ENCODE results near the gene CNOT3. TPM values are rescaled to one million over a fixed set of nuclear protein-coding genes. Genes with fewer than 3 reads are reported as not detected.
A peak's percentile ranks its signal among the peaks of the same experiment; 100 is the strongest.

CNOT3 gene
- total and polyA plus RNA-seq, 2 of the 13 experiments (the other 11 are each of a cell fraction or from before 2014, with no cell fraction given) = 4.3 to 5.8 TPM

DNA sequence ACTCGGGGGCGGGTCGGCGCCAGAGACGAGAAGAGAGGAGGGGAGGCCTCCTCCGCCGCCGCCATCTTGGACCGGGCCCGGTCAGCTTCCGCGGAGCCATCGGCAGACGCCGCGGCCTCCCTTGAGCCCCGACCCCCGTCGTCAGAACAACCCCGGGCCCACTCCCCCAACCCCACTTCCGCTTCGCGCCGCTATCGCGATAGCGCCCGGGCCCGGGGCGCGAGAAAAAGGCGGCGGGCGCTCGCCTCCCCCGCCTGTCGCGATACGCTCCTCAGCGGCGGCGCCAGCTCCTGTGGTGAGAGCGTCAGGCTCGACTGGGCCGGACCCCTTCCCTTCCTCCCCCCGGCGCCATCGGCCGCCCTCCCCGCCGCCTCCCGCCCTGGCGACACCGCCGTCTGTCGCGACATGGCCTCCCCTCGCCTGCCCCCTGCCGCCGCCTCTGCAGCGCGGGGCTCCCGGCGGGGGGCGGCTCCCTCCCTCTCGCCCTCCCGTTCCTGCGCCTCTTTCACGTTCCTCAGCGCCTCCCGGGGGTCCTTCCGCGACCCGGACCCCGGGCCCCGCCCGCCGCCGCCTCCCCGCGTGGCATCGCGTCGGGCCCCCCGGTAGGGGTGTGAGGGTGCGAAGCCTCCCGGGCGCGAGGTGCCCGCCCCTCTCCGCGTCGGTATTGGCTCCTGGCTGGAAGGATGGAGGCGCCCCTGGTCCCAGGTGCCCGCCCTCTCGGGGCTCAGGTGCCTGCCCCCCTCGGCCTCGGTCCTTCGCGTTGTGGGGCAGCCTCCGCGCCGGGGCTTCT lies at the start of gene CNOT3 (continued):
- no peak for TF ChIP-seq ZNF331 (CRISPR knock-in tag; IDR thresholded peaks at IDR 0.05)
- TF ChIP-seq KAT8 (CRISPR knock-in tag; IDR thresholded peaks at IDR 0.05) = 0 out of 2 replicates have a peak, but pooled peaks have one; percentile 33
- TF ChIP-seq, protein P1, sequence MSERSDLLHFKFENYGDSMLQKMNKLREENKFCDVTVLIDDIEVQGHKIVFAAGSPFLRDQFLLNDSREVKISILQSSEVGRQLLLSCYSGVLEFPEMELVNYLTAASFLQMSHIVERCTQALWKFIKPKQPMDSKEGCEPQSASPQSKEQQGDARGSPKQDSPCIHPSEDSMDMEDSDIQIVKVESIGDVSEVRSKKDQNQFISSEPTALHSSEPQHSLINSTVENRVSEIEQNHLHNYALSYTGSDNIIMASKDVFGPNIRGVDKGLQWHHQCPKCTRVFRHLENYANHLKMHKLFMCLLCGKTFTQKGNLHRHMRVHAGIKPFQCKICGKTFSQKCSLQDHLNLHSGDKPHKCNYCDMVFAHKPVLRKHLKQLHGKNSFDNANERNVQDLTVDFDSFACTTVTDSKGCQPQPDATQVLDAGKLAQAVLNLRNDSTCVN (CRISPR knock-in tag; IDR thresholded peaks at IDR 0.05; ENCODE audit: borderline replicate concordance) = no peak
- no peak for TF ChIP-seq IRF2 (CRISPR knock-in tag; IDR thresholded peaks at IDR 0.05)
- TF ChIP-seq ELF1 (CRISPR knock-in tag; IDR thresholded peaks at IDR 0.05) = no peak
- TF ChIP-seq, protein P2, sequence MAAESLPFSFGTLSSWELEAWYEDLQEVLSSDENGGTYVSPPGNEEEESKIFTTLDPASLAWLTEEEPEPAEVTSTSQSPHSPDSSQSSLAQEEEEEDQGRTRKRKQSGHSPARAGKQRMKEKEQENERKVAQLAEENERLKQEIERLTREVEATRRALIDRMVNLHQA (CRISPR knock-in tag; IDR thresholded peaks at IDR 0.05) = no peak
- TF ChIP-seq SIN3A (IDR thresholded peaks at IDR 0.05; ENCODE audit: borderline replicate concordance, low read depth, low read length) = peak; percentile 58; the same call in 1 of the 2 replicates
- TF ChIP-seq SKI (IDR thresholded peaks at IDR 0.05; ENCODE audit: partially characterized antibody) = no peak
- TF ChIP-seq AGO2 (optimal IDR thresholded peaks at IDR 0.05; ENCODE audit: low read depth, low read length) = peak; percentile 60
- no peak for TF ChIP-seq IKZF4 (CRISPR knock-in tag; IDR thresholded peaks at IDR 0.05; ENCODE audit: borderline replicate concordance, low read depth, not compliant biosample characterization)
- peak; percentile 76 for TF ChIP-seq KDM5B (CRISPR knock-in tag; IDR thresholded peaks at IDR 0.05; ENCODE audit: borderline replicate concordance)
- no peak for TF ChIP-seq NFATC3 (CRISPR knock-in tag; IDR thresholded peaks at IDR 0.05)
- 0 out of 2 replicates have a peak, but pooled peaks have one; percentile 20 for TF ChIP-seq ZNF263 (CRISPR knock-in tag; IDR thresholded peaks at IDR 0.05)
- TF ChIP-seq MYC (CRISPR knock-in tag; IDR thresholded peaks at IDR 0.05; ENCODE audit: borderline replicate concordance) = peak; percentile 7; the same call in 1 of the 2 replicates
- TF ChIP-seq ZFX (CRISPR knock-in tag; IDR thresholded peaks at IDR 0.05; ENCODE audit: low read depth) = peak; percentile 79
- peak; percentile 82 for TF ChIP-seq POLR2G (IDR thresholded peaks at IDR 0.05; ENCODE audit: low read depth, low read length)
- TF ChIP-seq, protein P3, sequence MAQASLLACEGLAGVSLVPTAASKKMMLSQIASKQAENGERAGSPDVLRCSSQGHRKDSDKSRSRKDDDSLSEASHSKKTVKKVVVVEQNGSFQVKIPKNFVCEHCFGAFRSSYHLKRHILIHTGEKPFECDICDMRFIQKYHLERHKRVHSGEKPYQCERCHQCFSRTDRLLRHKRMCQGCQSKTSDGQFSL (CRISPR knock-in tag; IDR thresholded peaks at IDR 0.05) = 0 out of 2 replicates have a peak, but pooled peaks have one; percentile 25
- TF ChIP-seq, protein P4, sequence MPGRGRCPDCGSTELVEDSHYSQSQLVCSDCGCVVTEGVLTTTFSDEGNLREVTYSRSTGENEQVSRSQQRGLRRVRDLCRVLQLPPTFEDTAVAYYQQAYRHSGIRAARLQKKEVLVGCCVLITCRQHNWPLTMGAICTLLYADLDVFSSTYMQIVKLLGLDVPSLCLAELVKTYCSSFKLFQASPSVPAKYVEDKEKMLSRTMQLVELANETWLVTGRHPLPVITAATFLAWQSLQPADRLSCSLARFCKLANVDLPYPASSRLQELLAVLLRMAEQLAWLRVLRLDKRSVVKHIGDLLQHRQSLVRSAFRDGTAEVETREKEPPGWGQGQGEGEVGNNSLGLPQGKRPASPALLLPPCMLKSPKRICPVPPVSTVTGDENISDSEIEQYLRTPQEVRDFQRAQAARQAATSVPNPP (CRISPR knock-in tag; IDR thresholded peaks at IDR 0.05) = peak; percentile 69; the same call in 1 of the 2 replicates
- peak; percentile 85 for TF ChIP-seq ZFY (CRISPR knock-in tag; IDR thresholded peaks at IDR 0.05)
- TF ChIP-seq, protein P5, sequence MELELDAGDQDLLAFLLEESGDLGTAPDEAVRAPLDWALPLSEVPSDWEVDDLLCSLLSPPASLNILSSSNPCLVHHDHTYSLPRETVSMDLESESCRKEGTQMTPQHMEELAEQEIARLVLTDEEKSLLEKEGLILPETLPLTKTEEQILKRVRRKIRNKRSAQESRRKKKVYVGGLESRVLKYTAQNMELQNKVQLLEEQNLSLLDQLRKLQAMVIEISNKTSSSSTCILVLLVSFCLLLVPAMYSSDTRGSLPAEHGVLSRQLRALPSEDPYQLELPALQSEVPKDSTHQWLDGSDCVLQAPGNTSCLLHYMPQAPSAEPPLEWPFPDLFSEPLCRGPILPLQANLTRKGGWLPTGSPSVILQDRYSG (CRISPR knock-in tag; IDR thresholded peaks at IDR 0.05) = no peak
- TF ChIP-seq ZNF605 (CRISPR knock-in tag; IDR thresholded peaks at IDR 0.05) = 0 out of 2 replicates have a peak, but pooled peaks have one; percentile 30
- TF ChIP-seq, protein P6, sequence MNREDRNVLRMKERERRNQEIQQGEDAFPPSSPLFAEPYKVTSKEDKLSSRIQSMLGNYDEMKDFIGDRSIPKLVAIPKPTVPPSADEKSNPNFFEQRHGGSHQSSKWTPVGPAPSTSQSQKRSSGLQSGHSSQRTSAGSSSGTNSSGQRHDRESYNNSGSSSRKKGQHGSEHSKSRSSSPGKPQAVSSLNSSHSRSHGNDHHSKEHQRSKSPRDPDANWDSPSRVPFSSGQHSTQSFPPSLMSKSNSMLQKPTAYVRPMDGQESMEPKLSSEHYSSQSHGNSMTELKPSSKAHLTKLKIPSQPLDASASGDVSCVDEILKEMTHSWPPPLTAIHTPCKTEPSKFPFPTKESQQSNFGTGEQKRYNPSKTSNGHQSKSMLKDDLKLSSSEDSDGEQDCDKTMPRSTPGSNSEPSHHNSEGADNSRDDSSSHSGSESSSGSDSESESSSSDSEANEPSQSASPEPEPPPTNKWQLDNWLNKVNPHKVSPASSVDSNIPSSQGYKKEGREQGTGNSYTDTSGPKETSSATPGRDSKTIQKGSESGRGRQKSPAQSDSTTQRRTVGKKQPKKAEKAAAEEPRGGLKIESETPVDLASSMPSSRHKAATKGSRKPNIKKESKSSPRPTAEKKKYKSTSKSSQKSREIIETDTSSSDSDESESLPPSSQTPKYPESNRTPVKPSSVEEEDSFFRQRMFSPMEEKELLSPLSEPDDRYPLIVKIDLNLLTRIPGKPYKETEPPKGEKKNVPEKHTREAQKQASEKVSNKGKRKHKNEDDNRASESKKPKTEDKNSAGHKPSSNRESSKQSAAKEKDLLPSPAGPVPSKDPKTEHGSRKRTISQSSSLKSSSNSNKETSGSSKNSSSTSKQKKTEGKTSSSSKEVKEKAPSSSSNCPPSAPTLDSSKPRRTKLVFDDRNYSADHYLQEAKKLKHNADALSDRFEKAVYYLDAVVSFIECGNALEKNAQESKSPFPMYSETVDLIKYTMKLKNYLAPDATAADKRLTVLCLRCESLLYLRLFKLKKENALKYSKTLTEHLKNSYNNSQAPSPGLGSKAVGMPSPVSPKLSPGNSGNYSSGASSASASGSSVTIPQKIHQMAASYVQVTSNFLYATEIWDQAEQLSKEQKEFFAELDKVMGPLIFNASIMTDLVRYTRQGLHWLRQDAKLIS (CRISPR knock-in tag; IDR thresholded peaks at IDR 0.05) = no peak

Data from HepG2 (cell line).